CD4-positive, alpha-beta T cell treated with Interferon alpha-2 for 1 hour (primary cell): ENCODE data around the gene GAS6.

ENCODE experiments used
- DNase-seq, 2 donors: peaks; one replicate each; pipeline ENCODE4 v3.0.0-alpha.2; 2020 to 2022

Gene GAS6

GRCh38 chr13:113788413-113789135 is 75.3 kb downstream of the GAS6 start:
- DNase-seq: no peak

DNA sequence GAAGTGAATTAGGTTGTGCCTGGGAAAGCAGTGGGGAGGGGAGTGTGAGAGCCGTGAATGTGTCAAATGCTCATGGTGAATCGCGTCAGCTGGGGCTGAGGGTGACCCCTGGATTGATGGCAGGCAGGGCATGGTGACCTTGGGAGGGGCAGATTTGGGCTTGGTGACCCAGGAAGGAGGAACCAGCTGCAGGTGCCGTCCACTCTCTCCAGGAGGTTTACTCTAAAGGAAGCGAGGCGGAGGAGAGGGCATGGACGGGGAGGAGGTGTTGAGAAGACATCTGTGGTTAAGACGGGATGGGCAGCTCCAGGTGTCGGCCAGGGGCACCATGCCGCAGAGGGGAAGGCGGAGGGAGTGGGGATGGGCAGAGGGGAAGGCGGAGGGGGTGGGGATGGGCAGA is 76.2 kb downstream of the GAS6 start:
- DNase-seq: no peak

GRCh38 chr13:113786262-113786841 is 77.5 kb downstream of the GAS6 start:
- DNase-seq: no peak

DNA sequence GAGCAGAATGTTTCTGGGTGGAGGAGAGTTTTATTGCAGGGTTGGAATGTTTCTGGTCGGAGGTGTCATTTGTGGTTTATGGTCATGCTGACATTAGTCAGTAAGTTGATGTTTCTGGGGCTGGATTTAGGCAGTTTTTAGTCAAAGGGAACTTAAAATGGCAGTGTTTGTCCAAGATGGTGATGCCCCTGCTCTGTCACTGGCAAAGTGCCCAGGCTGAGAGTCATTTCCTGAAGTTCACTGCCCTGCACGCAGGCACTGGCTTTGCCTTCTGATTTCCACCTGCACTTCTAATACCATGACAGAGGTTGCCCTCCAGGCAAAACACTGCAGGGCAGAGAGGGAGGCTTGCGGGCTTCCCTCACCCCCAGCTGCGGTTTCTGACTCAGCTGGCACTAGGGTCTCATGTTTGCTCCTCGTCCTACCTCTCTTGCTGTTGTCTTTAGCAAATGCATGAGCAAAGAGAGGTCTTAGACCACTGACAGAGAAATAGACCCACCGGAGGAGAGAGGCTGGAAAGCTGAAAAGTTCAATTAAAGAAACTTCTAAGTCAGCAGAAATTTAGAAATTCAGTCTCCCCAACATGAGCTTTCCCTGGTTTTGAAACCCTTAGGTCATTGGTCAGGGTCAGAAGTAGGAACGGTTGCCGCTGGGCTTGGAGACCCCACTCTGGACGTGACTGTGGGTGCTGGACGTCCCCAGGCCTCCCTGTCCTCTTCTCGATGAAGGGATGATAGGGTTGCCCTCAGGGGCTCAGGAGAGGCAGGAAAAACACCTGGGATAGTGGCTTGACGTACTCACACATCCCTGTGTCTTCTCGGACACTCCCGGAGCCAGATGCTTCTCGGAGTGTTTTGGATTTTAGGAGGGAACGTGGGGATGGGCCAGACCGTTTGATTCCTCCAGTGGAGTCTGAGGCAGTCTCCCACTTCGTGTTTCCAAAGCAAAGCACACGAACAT is 78.5 kb downstream of the GAS6 start:
- no peak for DNase-seq

DNA sequence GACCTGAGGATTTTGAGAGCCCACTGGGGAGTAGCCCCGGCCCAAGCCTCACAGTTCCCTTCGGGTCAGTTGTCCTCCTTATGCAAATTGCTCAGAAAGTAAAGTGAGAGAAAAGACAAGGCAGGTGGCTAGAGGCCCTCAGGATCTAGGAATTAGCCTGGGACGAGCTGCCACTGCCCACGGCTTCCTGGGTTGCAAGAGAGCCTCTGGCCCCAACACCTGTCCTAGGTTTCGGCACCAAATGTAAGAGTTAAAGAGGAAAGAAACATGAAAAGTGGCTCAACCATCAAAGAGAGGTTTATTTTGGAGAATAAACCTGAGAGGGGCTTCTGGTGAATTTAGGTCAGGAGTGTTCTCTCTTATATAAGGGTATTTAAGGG is 79.2 kb downstream of the GAS6 start:
- no peak for DNase-seq

DNA sequence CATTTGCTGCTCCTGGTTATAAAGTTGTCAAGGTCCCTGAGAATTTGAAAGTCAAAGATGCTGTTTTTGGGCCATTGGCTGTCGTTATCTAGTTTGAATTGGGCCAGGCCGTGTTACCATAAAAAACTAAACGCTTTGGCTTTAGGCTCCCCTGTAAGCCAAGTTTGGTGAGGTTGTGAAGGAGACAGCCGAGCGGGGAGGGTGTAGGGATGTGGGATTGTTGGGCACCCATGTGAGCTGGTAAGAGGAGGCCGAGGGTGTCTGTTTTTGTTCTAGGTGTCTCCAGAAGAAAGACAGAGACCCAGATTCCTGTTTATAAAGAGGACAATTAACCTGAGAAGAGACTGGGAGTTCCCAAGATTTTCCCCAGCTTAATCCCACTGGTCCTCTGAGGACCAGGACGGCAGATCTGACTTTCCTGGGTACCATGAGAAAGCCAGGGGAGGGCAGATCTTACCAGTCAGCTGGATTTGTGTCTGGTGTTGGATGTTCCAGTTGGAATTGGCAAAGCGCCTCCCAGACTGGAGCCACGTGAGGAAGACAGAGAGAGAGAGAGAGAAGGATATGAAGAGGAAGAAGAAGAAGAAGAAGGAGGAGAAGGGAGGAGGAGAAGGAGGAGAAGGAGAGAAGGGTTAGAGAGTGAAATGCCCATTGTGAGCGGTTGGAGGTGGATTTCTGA is 79.8 kb downstream of the GAS6 start:
- no peak for DNase-seq

DNA sequence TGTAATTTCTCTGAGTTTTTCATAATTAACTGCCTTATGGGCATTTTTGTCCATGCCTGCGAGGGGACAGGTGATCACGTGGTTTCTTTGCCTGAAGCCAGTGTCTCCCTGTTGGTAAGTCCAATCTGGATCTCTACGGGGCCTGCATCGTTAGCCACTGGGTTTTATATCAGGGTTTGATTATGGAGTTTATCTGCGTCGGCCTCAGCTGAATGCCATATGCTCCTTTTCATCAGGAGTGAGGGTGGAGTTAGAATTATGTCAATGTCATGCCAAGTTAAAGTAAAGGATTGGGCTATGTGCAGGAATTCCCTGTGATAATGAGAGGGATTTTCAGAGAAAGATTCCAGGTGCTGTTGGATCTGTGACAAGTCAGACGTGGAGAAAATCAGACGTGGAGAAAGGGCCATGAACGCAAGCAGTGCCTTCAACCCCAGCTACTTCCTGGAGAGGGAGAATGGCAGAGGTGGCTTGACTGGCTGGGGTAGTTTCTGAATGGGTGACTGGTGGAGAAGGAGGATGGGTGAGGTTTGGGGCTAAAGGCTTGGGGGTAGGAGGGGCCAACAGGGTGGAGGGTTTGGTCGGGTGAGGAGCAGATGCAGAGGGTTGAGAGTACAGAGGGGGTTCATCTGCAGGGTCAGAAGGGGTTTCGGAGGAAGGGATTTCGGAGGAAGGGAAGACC is 80.5 kb downstream of the GAS6 start:
- no peak for DNase-seq

DNA sequence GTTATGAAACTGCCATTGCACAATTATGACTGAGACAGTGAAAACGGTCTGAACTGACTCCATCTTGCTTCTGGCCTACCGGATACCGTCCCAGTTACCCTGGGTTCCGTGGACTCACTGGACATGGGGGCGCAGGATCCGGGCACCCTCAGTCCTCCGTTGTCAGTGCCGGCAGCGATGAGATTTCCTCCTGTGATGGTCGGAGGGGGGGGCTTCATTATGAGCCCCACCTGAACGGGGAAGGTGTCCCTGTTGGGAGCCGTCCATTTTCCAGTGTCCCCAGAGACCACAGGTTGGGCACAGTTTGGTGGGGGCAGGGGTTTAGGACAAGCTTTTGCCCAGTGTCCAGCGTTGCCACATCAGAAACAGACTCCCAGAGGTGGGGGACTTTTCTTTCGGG is 81.4 kb downstream of the GAS6 start:
- DNase-seq: no peak

- no peak for DNase-seq
Observed at GRCh38 chr13:113781571-113781970, 82.3 kb downstream of the GAS6 start.

GRCh38 chr13:113777311-113778260 is 86.3 kb downstream of the GAS6 start:
- DNase-seq: no peak

DNA sequence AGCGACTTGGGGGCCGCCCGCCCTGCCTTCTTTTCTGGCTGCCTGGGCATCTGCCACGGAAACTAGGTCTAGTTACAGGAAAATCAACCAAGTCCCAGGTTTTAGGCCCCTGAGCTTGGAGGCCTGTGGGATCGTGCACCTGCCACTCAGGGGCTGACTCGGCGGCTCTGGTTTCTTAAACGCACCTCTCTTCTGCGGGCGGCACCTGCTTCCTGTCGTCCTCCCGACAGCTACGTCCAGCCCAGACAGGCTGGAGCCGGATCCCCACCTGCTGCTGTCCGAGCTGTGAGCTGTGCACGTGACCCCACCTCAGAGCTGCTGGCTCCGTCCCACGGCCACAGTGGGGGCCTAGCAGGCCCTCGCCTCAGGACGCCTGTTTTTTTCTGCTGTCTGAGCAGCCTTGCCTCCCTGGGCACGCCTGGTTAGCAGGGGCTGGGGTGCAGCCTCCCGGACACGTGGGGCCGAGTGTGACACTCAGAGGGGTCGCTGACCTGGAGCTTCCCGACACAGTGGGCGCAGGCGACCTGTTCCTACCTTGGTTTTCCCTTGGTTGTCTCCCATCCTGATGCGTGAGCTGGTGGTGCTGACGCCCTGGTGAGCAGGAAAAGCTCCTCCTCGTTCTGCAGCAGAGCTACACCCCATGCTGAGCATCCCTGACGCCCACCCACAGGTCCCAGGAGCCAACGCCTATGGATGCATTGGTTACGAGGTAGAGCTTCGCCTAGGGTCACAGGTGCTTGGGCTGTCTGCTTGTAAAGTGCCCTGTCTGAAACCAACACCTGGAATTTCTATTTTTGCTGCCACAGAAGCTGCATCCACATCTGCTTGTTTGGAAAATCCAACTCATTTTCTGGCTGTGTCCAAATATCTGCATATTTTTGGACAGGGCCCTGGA is 87.4 kb downstream of the GAS6 start:
- no peak for DNase-seq

GRCh38 chr13:113775451-113776145 is 88.3 kb downstream of the GAS6 start:
- no peak for DNase-seq

- no peak for DNase-seq
Observed at GRCh38 chr13:113774177-113775107, 89.4 kb downstream of the GAS6 start.

GRCh38 chr13:113771709-113772331 is 92.1 kb downstream of the GAS6 start:
- no peak for DNase-seq

DNA sequence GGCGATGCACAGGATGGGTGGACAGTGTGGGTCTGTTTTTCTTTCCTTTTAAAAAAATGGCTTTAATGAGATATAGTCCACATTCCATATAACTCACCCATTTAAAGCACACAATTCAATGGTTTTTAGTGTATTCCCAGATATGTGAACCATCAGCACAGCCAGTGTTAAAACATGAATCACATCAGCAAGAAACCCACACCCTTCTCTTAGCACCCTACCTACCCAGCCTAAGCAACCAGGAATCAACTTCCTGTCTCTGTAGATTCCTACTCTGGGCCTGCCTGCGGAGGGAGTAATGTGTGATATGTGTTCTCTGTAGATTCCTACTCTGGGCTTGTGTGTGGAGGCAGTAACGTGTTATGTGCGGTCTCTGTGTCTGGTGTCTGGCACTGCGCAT is 92.9 kb downstream of the GAS6 start:
- no peak for DNase-seq
